Mesenteric fat pad (tissue), 1 donor: ENCODE measurements around the gene HYOU1. TPM values are rescaled to one million over a fixed set of nuclear protein-coding genes. Genes with fewer than 3 reads are reported as not detected.
"Not testable (repeated sequence)": the region's sequence is repeated elsewhere in the genome, so short reads cannot be mapped to it uniquely, and the experiment has no call there.

Source experiments
- DNase-seq: peaks from one replicate; pipeline ENCODE4 v3.0.0-alpha.2; 2020; ENCODE audit warnings: low spot score
- total RNA-seq: library from RNA; stranded (reverse); fragmentation: NEBNext Ultra II Directional; extraction: Animal tissue kit (Norgen Biotek cat#: 25700); gene quantifications from one replicate; pipeline ENCODE4 v1.2.1, GENCODE V29; 2021
- donor health status: DM: yes; HTN: yes; CAD: no.

Gene HYOU1
- total RNA-seq, 1 donor from 2014 or later = 115 TPM

- DNase-seq = no peak
These were observed 32.4 kb downstream of the HYOU1 start for GRCh38 chr11:119024430-119025098.

GRCh38 chr11:119023741-119024140 is 33.3 kb downstream of the HYOU1 start:
- DNase-seq = no peak

- no peak for DNase-seq
These were observed 35.4 kb downstream of the HYOU1 start for GRCh38 chr11:119021631-119022030.

GRCh38 chr11:119019996-119020395 is 37.0 kb downstream of the HYOU1 start:
- no peak for DNase-seq

- DNase-seq = peak; percentile 97
These were observed 38.7 kb downstream of the HYOU1 start, which contains the start of the genes RPS25 and TRAPPC4 for GRCh38 chr11:119018074-119018938. RPS25 (minus strand) TSS chr11:119018343; CDS start chr11:119018284, 59 bp downstream. TRAPPC4 (plus strand) TSS chr11:119018766; CDS start chr11:119018796, 30 bp downstream.

GRCh38 chr11:119017377-119017776 is 39.6 kb downstream of the HYOU1 start:
- not testable (repeated sequence) for DNase-seq

GRCh38 chr11:119016216-119017009 is 40.6 kb downstream of the HYOU1 start:
- no peak for DNase-seq

GRCh38 chr11:119015054-119015611 is 41.9 kb downstream of the HYOU1 start:
- DNase-seq = no peak

- no peak for DNase-seq
These were observed 42.6 kb downstream of the HYOU1 start for GRCh38 chr11:119014209-119014924.

GRCh38 chr11:119012629-119013170 is 44.3 kb downstream of the HYOU1 start:
- DNase-seq = no peak

- DNase-seq = no peak
These were observed 45.4 kb downstream of the HYOU1 start for GRCh38 chr11:119011476-119012053.

- DNase-seq = no peak
These were observed 50.3 kb downstream of the HYOU1 start for GRCh38 chr11:119006656-119007055.

GRCh38 chr11:119000906-119001305 is 56.1 kb downstream of the HYOU1 start:
- no peak for DNase-seq

GRCh38 chr11:118998822-118999221 is 58.2 kb downstream of the HYOU1 start:
- no peak for DNase-seq

GRCh38 chr11:118998388-118998717 is 58.7 kb downstream of the HYOU1 start:
- DNase-seq = no peak

- peak; percentile 99 for DNase-seq
These were observed 59.2 kb downstream of the HYOU1 start, which contains the start of gene CENATAC for GRCh38 chr11:118997627-118998387. CENATAC (plus strand) TSS chr11:118998138; CDS start chr11:118998198, 60 bp downstream.

- no peak for DNase-seq
These were observed 59.9 kb downstream of the HYOU1 start for GRCh38 chr11:118996926-118997626.
